Stimulated activated CD4-positive, alpha-beta T cell treated with anti-CD3 and anti-CD28 coated beads, Interleukin-12 subunit alpha, Interleukin-12 subunit beta, amount 100 ng/mL, for 24 hours (primary cell): ENCODE data around the gene C20orf96.
A peak's percentile ranks its signal among the peaks of the same experiment; 100 is the strongest.

ENCODE experiments used
- DNase-seq, 2 experiments: peaks; one replicate each; pipeline ENCODE4 v3.0.0-alpha.2; 2020; ENCODE audit warnings: low read depth in 2 of 2

Gene C20orf96

DNA sequence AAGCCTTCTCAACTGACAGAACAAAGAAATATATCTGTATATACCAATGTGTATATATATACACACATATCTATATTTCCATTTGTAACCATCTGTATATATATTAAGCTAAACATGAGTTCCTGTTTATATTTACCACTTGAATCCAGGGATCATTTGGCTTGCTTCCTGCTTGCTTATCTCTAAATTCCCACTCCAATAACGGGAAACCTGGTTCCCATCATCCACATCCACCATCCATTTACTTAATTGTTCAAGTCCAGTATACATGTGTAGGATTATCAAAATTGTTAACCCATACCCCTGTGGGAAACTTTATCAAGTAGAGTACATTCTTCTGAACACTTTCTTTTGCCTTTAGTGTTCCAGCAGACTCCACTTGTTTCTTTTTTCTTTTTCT, 22.3 kb upstream of the C20orf96 start:
- DNase-seq: no peak

DNA sequence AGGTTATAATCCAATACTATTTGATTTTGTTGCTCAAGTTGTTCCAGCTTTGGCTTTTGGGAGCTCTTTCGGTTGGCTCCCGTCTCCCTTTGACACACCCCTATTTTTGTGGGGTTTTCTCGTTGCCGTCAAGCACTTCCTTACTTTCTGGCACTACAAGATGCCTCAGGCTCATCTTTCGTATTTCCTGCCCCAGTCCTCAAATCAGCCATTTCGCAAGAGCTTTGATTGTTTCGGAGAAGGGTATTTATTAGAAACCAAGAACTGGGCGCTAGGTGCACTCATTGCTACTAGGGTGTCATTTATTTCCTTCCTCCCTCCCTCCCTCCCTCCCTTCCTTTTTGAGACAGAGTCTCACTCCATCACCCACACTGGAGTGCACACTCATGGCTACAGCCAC, 21.5 kb upstream of the C20orf96 start:
- DNase-seq: no peak

DNA sequence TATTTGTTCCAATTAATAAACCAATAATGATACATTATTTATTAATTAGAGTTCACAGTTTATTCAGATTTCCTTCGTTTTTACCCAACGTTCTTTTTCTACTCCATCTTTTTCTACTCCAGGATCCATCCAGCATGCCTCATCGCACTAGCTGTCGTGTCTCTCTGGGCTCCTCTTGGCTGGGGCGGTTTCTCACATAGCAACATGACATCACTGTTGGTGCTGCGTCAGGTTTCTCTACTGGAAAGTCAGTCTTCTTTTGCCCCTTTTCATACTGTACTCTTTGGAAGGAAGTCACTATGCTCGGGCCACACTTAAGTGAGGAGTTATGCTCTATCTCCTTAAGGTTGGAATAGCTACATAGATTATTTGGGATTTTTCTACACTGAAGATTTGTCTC, 21.1 kb upstream of the C20orf96 start:
- no peak for DNase-seq

- no peak for DNase-seq
These were observed 20.1 kb upstream of the C20orf96 start for GRCh38 chr20:310645-311044.

DNA sequence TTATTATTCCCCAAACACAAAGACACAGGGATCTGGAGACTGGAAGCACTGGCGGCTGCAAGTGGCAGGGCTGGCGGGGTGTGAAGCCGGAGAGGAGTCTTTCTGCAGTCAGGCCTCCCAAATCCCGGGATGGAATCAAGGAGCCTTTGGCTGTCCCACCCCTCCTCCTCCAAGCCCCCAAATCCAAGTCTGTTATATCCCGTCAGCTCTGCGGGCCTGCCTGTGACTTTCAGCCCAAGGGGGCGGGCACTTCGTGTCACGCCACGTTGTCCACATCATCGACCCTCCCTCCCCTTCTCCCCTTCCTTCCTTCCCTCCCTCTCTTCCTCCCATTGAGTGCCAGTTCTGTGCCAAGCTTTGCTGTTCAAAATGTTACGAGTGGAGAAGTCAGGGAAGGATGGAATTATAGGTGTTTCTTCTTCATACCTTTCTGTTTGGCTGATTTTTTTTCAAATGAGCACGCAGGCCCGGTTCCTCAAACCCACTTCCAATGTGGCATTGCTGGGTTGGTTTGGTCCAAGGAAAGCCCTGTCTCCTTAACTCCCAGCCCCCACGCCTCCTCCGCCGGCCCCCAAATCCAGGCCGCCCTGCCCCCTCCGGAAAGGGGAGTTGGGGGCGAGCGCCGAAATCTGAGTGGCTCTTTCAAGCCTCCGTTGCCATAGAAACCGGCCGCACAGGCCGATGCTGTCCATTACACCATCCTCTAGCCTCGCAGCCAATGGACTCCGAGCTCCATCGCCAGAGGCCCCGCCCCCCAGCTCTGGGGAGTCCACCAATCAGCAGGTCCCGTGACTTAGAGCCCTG, 19.5 kb upstream of the C20orf96 start:
- DNase-seq: peak; percentile 69 to 85

DNA sequence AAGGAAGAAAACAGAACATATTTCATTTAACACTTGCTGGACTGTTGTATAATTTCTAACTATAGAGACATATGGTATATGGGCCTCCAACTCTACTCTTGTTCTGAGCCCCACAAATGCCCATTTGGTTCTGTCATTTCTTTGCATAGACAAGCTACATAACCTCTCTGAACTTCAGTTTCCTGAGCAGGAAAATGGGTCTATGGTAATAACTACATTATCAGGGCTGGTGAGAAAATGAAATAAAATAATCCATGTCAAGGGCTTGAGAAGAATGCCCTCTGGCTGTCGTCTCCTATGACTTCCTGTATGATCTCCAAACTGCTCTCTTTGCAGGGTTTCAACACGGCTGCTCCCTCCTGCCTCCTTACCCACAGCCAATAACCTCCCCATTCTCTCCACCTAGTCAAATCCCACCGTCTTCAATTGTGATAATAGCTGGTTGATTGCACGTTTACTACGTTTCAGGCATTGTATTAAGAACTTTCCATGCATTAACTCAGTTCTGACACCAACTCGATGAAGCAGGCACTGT, 18.8 kb upstream of the C20orf96 start:
- no peak for DNase-seq

DNA sequence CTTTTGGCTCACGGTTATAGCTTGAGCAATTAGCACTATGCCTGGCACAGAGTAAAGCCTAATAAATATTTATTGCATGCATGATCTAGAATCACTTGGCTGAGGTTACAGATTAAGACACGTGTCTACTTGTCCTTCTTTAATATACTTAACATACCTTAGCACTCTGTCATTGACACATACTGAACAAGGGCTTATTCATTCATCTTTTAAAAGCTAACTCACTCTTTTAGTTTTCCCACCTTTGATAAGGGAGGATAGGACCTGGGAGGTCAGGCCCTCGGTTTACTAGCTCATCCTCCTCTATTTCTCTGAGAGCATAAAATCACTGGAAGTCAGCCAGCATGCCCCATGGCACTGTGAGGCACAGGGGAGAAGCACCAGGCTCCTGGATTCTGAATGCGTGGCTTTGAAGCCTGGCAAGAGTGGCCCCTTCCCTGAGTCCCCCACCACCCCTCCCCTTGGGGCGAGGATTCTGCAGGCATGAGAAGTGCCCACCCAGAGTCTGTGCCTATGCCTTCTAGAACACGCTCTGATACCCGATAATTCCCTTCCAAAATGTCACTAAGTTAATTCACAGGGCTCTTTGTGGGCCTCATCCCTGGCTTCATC, 18.0 kb upstream of the C20orf96 start:
- DNase-seq: no peak

- DNase-seq: no peak
These were observed 15.2 kb upstream of the C20orf96 start for GRCh38 chr20:305745-306144.

GRCh38 chr20:301886-302848, 11.6 kb upstream of the C20orf96 start:
- DNase-seq: no peak

DNA sequence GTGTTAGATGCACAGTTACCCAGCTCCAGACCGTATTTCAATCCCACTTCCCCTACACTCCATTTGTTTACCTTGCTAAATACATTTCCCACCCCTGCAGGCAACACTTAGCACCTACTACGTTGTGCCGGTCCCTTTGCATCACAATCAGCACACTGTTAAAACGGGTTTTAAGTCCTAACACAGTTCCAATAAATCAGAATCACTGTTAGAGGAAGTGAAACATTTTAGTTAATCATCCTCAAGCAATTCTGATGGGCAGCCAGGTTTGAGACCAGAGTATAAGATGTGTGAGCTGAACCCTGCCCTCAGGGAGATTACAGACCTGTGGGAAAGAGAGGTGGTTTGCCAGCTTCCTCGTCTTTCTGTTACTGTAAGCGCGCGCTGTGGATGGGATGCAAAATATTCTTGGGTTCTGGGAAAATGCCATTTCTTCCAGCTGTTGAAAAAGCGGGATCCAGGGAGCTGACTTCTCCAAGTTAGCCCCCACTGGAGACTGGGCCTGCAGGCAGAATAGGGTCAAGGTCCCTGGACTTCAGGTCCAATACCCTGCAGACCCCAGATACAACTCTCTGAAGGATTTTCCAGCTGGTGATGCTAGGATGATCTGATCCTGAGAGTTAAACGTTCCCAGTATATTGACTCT, 9.9 kb upstream of the C20orf96 start:
- DNase-seq: no peak

DNA sequence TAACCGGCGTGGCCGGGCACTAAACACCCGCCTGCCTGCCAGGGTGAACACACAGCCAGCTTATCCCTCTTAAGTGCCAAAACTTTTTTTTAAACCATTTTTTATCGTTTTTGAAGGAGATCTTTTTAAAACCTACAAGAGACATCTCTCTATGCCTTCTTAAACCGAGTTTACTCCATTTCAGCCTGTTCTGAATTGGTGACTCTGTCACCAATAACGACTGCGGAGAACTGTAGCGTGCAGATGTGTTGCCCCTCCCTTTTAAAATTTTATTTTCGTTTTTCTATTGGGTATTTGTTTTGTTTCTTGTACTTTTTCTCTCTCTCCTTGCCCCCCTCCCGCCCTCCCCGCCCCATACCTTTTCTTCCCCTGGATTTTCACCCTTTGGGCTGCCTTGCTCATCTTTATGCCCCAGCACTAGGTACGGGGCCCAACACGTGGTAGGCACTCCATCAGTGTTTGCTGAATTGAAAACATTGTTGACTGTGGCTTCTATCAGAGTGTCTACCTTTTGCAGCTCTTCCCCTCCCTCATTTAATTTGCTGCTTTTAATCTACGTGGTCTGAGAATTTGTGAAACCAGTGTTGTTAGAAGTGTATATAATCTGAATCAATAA, 8.3 kb upstream of the C20orf96 start:
- DNase-seq: no peak

GRCh38 chr20:297925-298775, 7.6 kb upstream of the C20orf96 start:
- DNase-seq: peak in 1 of 2 experiments; percentile 24

- DNase-seq: peak; percentile 72 to 77
These were observed 6.8 kb upstream of the C20orf96 start, which contains the start of gene ZCCHC3 for GRCh38 chr20:297098-297924. ZCCHC3 (plus strand) TSS chr20:297570; CDS start chr20:297587, 17 bp downstream.

GRCh38 chr20:295804-296203, 5.3 kb upstream of the C20orf96 start:
- DNase-seq: no peak

DNA sequence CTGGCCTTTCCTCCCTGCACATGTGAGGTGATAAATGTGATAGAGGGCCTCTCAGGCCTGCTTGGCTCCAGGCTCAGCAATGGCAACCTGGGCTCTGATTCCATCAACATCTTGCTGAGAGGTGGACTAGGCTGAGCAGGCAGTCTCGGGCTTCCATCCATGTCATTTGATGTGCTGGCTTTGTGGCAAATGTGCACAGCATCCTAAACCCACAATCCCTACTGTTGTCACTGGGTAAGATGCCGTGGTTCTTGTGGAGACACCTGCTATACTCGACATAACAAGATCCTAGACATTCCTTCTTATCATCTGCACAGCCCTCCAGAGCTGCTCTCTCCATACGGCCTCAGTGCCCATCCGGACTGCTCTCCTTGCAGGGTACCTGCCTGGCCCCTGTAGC, 4.1 kb upstream of the C20orf96 start:
- no peak for DNase-seq

- DNase-seq: no peak
These were observed 862 bp downstream of the C20orf96 start for GRCh38 chr20:289693-290083.

DNA sequence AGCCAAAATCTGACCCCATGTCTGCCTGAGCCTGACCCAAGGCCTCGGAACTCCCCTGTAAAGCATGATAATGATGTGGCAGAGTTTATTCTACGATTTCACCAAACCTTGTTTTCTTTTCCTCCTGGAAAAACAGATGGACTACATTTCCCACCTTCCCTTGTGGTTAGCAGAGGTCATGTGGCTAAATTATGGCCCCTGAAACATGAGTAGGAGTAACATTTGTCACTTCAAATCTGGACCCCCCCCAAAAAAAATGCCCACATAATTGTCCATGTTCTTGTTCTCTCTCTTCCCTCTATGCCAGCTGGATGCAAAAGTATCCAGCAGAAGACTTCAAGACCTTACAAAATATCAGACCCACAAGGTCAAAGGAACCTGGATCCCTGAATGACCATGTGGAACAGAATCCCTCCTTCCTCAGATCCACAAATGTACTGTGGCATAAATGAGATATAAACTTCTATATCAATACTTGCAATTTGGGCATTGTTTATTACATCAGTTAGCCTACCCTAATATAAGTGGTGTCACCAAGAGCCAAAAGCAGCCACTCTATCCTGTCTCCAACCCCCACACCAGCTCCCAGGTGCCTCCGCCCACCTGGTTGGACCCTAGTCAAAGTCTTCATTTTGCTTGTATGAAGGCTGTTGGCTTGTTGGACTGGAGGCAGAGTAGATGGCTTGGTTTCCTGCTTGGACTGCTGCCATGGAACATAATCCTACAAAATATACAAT, 1.4 kb downstream of the C20orf96 start:
- DNase-seq: no peak

DNA sequence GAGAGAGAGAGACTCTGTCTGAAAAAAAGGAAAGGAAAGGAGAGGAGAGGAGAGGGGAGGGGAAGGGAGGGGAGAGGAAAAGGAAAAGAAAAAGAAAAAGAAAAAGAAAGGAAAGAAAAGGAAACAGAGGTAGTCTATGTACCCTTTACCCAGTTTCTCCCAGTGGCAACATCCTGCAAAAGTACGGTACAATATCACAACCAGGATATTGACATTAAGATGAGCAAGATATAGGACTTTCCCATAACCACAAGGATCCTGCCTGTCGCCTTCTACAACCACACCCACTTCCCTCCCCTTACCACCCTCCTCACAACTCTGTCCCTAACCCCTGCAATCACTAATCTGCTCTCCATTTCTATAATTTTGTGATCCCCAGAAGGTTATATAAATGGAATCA, 4.0 kb downstream of the C20orf96 start:
- DNase-seq: no peak
